ENCODE data around the gene SEH1L.
A peak's percentile ranks its signal among the peaks of the same experiment; 100 is the strongest.

Gene SEH1L

DNA sequence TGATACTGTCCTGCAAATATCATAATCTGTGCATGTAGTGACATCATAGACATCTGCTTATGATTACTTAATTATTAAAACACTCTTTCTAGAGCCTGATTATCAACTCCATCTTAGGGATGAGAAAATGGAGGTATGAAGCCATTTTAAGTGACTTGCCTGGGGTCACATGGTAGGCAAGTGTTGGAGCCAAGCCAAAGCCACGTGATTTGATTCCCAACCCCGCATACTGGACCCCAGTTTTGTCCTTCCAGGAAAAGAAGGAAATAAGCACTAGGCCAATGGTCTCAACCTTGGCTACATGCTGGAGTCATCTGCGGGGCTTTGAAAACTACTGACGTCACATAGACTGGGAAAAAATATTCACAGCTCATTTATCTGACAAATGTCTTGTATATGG is 19.6 kb upstream of the SEH1L start:
- in situ Hi-C loops (cut with MboI; ENCODE audit: low sequenced_read_pairs) = loop anchor here (25.0 kb wide), 1 partner anchor 541 kb away; the partner anchor contains the start of gene AFG3L2
- DNase-seq (ENCODE audit: low spot score in 2 of 2) = no peak
- Histone ChIP-seq H3K4me1 (no peaks in the 10 kb centered on the region), H3K9me3 (no peaks in the 10 kb centered on the region), H3K27me3 (ENCODE audit: low read depth) (no peaks in the 10 kb centered on the region), H3K36me3 (replicated peaks) (no peaks in the 10 kb centered on the region), H3K4me3 (no peak overlapping the region)

DNA sequence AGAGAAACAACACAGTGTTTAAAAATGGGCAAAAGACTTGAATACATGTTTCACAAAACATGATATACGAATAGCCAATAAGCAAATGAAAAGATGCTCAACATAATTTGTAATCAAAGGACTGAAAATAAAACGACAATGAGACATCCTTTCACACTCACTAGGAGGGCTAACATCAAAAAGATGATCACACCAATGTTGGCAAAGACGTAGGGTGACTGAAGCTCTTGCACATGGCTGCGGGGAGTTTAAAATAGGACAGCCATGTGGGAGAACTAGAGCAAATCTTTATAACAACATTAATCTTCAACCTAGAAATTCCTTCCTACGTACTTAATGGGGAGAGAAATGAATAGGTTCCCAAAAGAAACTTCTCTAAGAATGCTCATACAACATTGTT is 19.2 kb upstream of the SEH1L start:
- Histone ChIP-seq H3K4me1 (no peaks in the 10 kb centered on the region), H3K27me3 (ENCODE audit: low read depth) (no peaks in the 10 kb centered on the region), H3K9me3 (no peaks in the 10 kb centered on the region), H3K36me3 (replicated peaks) (no peaks in the 10 kb centered on the region), H3K4me3 (no peak overlapping the region)
- no peak for DNase-seq (ENCODE audit: low spot score in 2 of 2)
- in situ Hi-C loops (cut with MboI; ENCODE audit: low sequenced_read_pairs) = loop anchor here (25.0 kb wide), 1 partner anchor 541 kb away; the partner anchor contains the start of gene AFG3L2

- in situ Hi-C loops (cut with MboI; ENCODE audit: low sequenced_read_pairs) = loop anchor here (5.0 to 25.0 kb wide), 2 partner anchors 202 to 542 kb away; partner anchors contain the start of gene AFG3L2
- Histone ChIP-seq H3K27me3 (ENCODE audit: low read depth) (no peaks in the 10 kb centered on the region), H3K36me3 (replicated peaks) (no peaks in the 10 kb centered on the region), H3K9me3 (no peaks in the 10 kb centered on the region), H3K4me3 (no peak overlapping the region), H3K4me1 (no peaks in the 10 kb centered on the region; the same call in 1 of the 2 replicates)
- no peak for DNase-seq (ENCODE audit: low spot score in 2 of 2)
Observed at GRCh38 chr18:12929477-12930083, 18.2 kb upstream of the SEH1L start.

DNA sequence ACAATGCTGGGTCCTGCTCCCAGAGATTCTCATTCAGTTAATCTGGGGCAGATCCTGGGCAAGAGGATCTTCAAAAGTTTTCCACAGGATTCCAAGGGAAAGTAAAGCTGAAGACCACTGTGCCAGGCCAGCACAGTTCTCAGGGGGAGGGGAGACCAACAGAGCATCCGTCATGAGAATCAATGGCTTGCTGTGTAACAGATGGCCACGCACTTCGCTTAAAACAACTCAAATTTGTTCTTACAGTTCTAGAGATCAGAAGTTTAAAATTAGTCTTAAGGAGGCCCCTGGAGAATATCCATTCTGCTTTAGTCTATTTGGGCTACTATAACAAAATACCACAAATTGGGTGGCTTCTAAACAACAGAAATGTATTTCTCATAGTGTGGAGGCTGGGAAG is 17.4 kb upstream of the SEH1L start:
- no peak for DNase-seq (ENCODE audit: low spot score in 2 of 2)
- no peak overlapping the region for H3K4me3 ChIP-seq
- H3K9me3 ChIP-seq = no peaks in the 10 kb centered on the region
- no peaks in the 10 kb centered on the region for H3K27me3 ChIP-seq (ENCODE audit: low read depth)
- H3K4me1 ChIP-seq = peaks cover 3% of the 10 kb centered on the region; the same call in 1 of the 2 replicates
- in situ Hi-C loops (cut with MboI; ENCODE audit: low sequenced_read_pairs) = loop anchor here (5.0 to 25.0 kb wide), 2 partner anchors 203 to 543 kb away; partner anchors contain the start of gene AFG3L2
- no peaks in the 10 kb centered on the region for H3K36me3 ChIP-seq (replicated peaks)

GRCh38 chr18:12930908-12931307 is 16.9 kb upstream of the SEH1L start:
- peaks cover 3% of the 10 kb centered on the region; the same call in 1 of the 2 replicates for H3K4me1 ChIP-seq
- no peaks in the 10 kb centered on the region for H3K27me3 ChIP-seq (ENCODE audit: low read depth)
- no peaks in the 10 kb centered on the region for H3K36me3 ChIP-seq (replicated peaks)
- in situ Hi-C loops (cut with MboI; ENCODE audit: low sequenced_read_pairs) = loop anchor here (5.0 to 25.0 kb wide), 2 partner anchors 204 to 544 kb away; partner anchors contain the start of gene AFG3L2
- H3K9me3 ChIP-seq = no peaks in the 10 kb centered on the region
- no peak for DNase-seq (ENCODE audit: low spot score in 2 of 2)
- H3K4me3 ChIP-seq = no peak overlapping the region

GRCh38 chr18:12933327-12933726 is 14.5 kb upstream of the SEH1L start:
- no peaks in the 10 kb centered on the region for H3K9me3 ChIP-seq
- in situ Hi-C loops (cut with MboI; ENCODE audit: low sequenced_read_pairs) = loop anchor here (5.0 to 25.0 kb wide), 2 partner anchors 206 to 546 kb away; partner anchors contain the start of gene AFG3L2

GRCh38 chr18:12934454-12935071 is 13.2 kb upstream of the SEH1L start:
- H3K9me3 ChIP-seq = no peaks in the 10 kb centered on the region
- no peaks in the 10 kb centered on the region for H3K36me3 ChIP-seq (replicated peaks)
- no peaks in the 10 kb centered on the region for H3K27me3 ChIP-seq (ENCODE audit: low read depth)
- in situ Hi-C loops (cut with MboI; ENCODE audit: low sequenced_read_pairs) = loop anchor here (5.0 to 25.0 kb wide), 2 partner anchors 207 to 547 kb away; partner anchors contain the start of gene AFG3L2
- DNase-seq (ENCODE audit: low spot score in 2 of 2) = peak; percentile 75 to 87
- H3K4me1 ChIP-seq = peaks cover 3% of the 10 kb centered on the region; the same call in 1 of the 2 replicates
- H3K4me3 ChIP-seq = no peak overlapping the region

More at GRCh38 chr18:12933327-12933726, 14.5 kb upstream of the SEH1L start:
- no peaks in the 10 kb centered on the region for H3K36me3 ChIP-seq (replicated peaks)
- H3K27me3 ChIP-seq (ENCODE audit: low read depth) = no peaks in the 10 kb centered on the region
- DNase-seq (ENCODE audit: low spot score in 2 of 2) = no peak
- no peak overlapping the region for H3K4me3 ChIP-seq
- peaks cover 3% of the 10 kb centered on the region; the same call in 1 of the 2 replicates for H3K4me1 ChIP-seq

GRCh38 chr18:12939162-12939561 is 8.6 kb upstream of the SEH1L start:
- no peak for DNase-seq (ENCODE audit: low spot score in 2 of 2)
- Histone ChIP-seq H3K4me1 (peaks cover 3% of the 10 kb centered on the region; the same call in 1 of the 2 replicates), H3K27me3 (ENCODE audit: low read depth) (no peaks in the 10 kb centered on the region), H3K4me3 (no peak overlapping the region), H3K36me3 (replicated peaks) (no peaks in the 10 kb centered on the region), H3K9me3 (no peaks in the 10 kb centered on the region)
- in situ Hi-C loops (cut with MboI; ENCODE audit: low sequenced_read_pairs) = loop anchor here (25.0 kb wide), 1 partner anchor 552 kb away; the partner anchor contains the start of gene AFG3L2

DNA sequence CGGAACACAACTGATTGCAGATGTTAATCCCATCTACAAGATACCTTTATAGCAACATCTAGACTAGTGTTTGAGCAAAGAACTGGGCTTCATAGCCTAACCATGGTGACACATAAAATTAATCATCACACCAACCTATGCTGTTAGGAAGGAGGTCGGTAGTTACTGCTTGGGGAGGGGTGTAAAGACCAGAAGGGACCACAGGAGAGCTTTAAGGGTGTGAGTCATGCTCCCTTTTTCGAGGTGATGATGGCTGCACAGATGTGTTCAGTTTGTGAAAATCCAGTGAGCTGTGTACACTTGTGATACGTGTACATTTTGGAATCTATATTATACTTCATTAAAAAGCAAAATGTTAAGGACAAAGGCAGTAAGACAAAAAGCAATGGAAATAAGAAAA is 4.6 kb upstream of the SEH1L start:
- in situ Hi-C loops (cut with MboI; ENCODE audit: low sequenced_read_pairs) = loop anchor here (25.0 kb wide), 1 partner anchor 556 kb away; the partner anchor contains the start of gene AFG3L2
- H3K4me3 ChIP-seq = no peak overlapping the region
- no peaks in the 10 kb centered on the region for H3K9me3 ChIP-seq
- peaks cover 7% of the 10 kb centered on the region for H3K4me1 ChIP-seq
- DNase-seq (ENCODE audit: low spot score in 2 of 2) = no peak
- H3K27me3 ChIP-seq (ENCODE audit: low read depth) = no peaks in the 10 kb centered on the region
- no peaks in the 10 kb centered on the region; the same call in 1 of the 2 replicates for H3K36me3 ChIP-seq (replicated peaks)

GRCh38 chr18:12944709-12945108 is 3.1 kb upstream of the SEH1L start:
- Histone ChIP-seq H3K9me3 (peaks cover 3% of the 10 kb centered on the region; the same call in 1 of the 2 replicates), H3K4me1 (peaks cover 10% of the 10 kb centered on the region), H3K27me3 (ENCODE audit: low read depth) (no peaks in the 10 kb centered on the region), H3K36me3 (replicated peaks) (peaks cover 6% of the 10 kb centered on the region), H3K4me3 (no peak overlapping the region)
- no peak for DNase-seq (ENCODE audit: low spot score in 2 of 2)
- in situ Hi-C loops (cut with MboI; ENCODE audit: low sequenced_read_pairs) = loop anchor here (25.0 kb wide), 1 partner anchor 557 kb away; the partner anchor contains the start of gene AFG3L2

- Histone ChIP-seq H3K27me3 (ENCODE audit: low read depth) (no peaks in the 10 kb centered on the region), H3K9me3 (peaks cover 3% of the 10 kb centered on the region; the same call in 1 of the 2 replicates), H3K4me1 (peaks cover 19% of the 10 kb centered on the region), H3K4me3 (peak overlapping the region; percentile 55), H3K36me3 (replicated peaks) (peaks cover 10% of the 10 kb centered on the region)
- in situ Hi-C loops (cut with MboI; ENCODE audit: low sequenced_read_pairs) = loop anchor here (25.0 kb wide), 1 partner anchor 559 kb away; the partner anchor contains the start of gene AFG3L2
- peak; percentile 67 to 68 for DNase-seq (ENCODE audit: low spot score in 2 of 2)
Observed at GRCh38 chr18:12946549-12947284, 1.1 kb upstream of the SEH1L start.

- peaks cover 15% of the 10 kb centered on the region for H3K36me3 ChIP-seq (replicated peaks)
- DNase-seq (ENCODE audit: low spot score in 2 of 2) = peak; percentile 87 to 96
- H3K4me1 ChIP-seq = peaks cover 19% of the 10 kb centered on the region
- peaks cover 3% of the 10 kb centered on the region; the same call in 1 of the 2 replicates for H3K9me3 ChIP-seq
- in situ Hi-C loops (cut with MboI; ENCODE audit: low sequenced_read_pairs) = loop anchor here (25.0 kb wide), 1 partner anchor 561 kb away; the partner anchor contains the start of gene AFG3L2
- no peaks in the 10 kb centered on the region for H3K27me3 ChIP-seq (ENCODE audit: low read depth)
- H3K4me3 ChIP-seq = peak overlapping the region; percentile 71
Observed at GRCh38 chr18:12948050-12948804, 416 bp downstream of the SEH1L start.
